OCI-LY3 (cell line): ENCODE results near the gene BOC.

Source experiments
- H2AFZ ChIP-seq: fragments of 200-600, 300-600 bp; shearing (Covaris generic); 2 replicates; pipeline ENCODE4 v1.6.0; 2014; ENCODE audit warnings: antibody characterized with exemption, low read depth, low read length
- H3K27ac ChIP-seq: fragments of 200-600, 300-600 bp; sonication (generic); 2 replicates; pipeline ENCODE4 v1.5.1; 2014; ENCODE audit warnings: mild to moderate bottlenecking, low read length, moderate library complexity, mixed read lengths
- H3K27me3 ChIP-seq: fragments of 200-600, 300-600 bp; sonication (generic); 2 replicates; pipeline ENCODE4 v1.6.1; 2014; ENCODE audit warnings: low read depth, low read length, mixed read lengths
- H3K36me3 ChIP-seq: fragments of 200-600, 300-600 bp; sonication (generic); replicated peaks from 2 replicates; pipeline ENCODE3; 2014; ENCODE audit warnings: low read depth, low read length, mixed read lengths
- H3K4me1 ChIP-seq: fragments of 300-600, 200-600 bp; sonication (generic); 2 replicates; pipeline ENCODE4 v1.6.1; 2014; ENCODE audit warnings: low read length, mixed read lengths
- H3K4me2 ChIP-seq: fragments of 200-600, 300-600 bp; sonication (generic); 2 replicates; pipeline ENCODE4 v1.6.1; 2014; ENCODE audit warnings: low read length, mixed read lengths
- H3K4me3 ChIP-seq: fragments of 300-600, 200-600 bp; sonication (generic); 2 replicates; pipeline ENCODE4 v1.5.1; 2014; ENCODE audit warnings: antibody characterized with exemption, mild to moderate bottlenecking, low read length, moderate library complexity
- H3K79me2 ChIP-seq: fragments of 300-600, 200-600 bp; shearing (Covaris generic); 2 replicates; pipeline ENCODE4 v1.6.1; 2014; ENCODE audit warnings: mild to moderate bottlenecking, low read length, mixed read lengths
- H3K9ac ChIP-seq: fragments of 300-600, 200-600 bp; shearing (Covaris generic); 2 replicates; pipeline ENCODE4 v1.6.0; 2014; ENCODE audit warnings: mild to moderate bottlenecking, low read length, moderate library complexity
- H3K9me3 ChIP-seq: fragments of 200-600, 300-600 bp; shearing (Covaris generic); 2 replicates; pipeline ENCODE4 v1.6.1; 2014; ENCODE audit warnings: low read length, mixed read lengths; ENCODE audit not compliant: insufficient read depth
- H4K20me1 ChIP-seq: fragments of 200-600, 300-600 bp; sonication (generic); 2 replicates; pipeline ENCODE4 v1.6.1; 2016; ENCODE audit warnings: low read length, mixed read lengths; ENCODE audit not compliant: insufficient read depth
- CTCF ChIP-seq: fragments of 200-600, 300-600 bp; sonication (generic); IDR thresholded peaks from 2 replicates; pipeline ENCODE4 v1.5.1; 2014; ENCODE audit warnings: antibody characterized with exemption, low read length, low read depth
- EZH2phosphoT487 ChIP-seq: fragments of 200-600 bp; shearing (Covaris generic); IDR thresholded peaks from 2 replicates; pipeline ENCODE4 v1.6.1; 2018; ENCODE audit warnings: antibody characterized with exemption, mixed run types, low read depth

BOC gene

GRCh38 chr3:113216393-113216792 is 5.0 kb downstream of the BOC start:
- Histone ChIP-seq H3K79me2 (no peaks in the 10 kb centered on the region), H2AFZ (no peak overlapping the region)

GRCh38 chr3:113218011-113218680 is 6.8 kb downstream of the BOC start:
- Histone ChIP-seq H3K9ac (no peak overlapping the region), H4K20me1 (no peaks in the 10 kb centered on the region), H3K4me3 (no peak overlapping the region), H3K27me3 (no peaks in the 10 kb centered on the region), H3K27ac (no peak overlapping the region), H3K79me2 (no peaks in the 10 kb centered on the region), H2AFZ (no peak overlapping the region), H3K4me1 (no peaks in the 10 kb centered on the region), H3K4me2 (no peak overlapping the region), H3K36me3 (no peaks in the 10 kb centered on the region), H3K9me3 (no peaks in the 10 kb centered on the region)
- TF ChIP-seq CTCF (no peak), EZH2phosphoT487 (no peak)

More at GRCh38 chr3:113216393-113216792, 5.0 kb downstream of the BOC start:
- Histone ChIP-seq H3K27ac (no peak overlapping the region), H3K4me2 (no peak overlapping the region), H3K36me3 (no peaks in the 10 kb centered on the region), H3K4me1 (no peaks in the 10 kb centered on the region), H3K9ac (no peak overlapping the region), H3K27me3 (no peaks in the 10 kb centered on the region), H3K4me3 (no peak overlapping the region), H4K20me1 (no peaks in the 10 kb centered on the region), H3K9me3 (no peaks in the 10 kb centered on the region)
- TF ChIP-seq EZH2phosphoT487 (no peak), CTCF (no peak)

- no peak overlapping the region for H3K27ac ChIP-seq
- TF ChIP-seq CTCF (no peak), EZH2phosphoT487 (no peak)
- H3K9ac ChIP-seq = no peak overlapping the region
Measured at GRCh38 chr3:113218681-113219045, 7.3 kb downstream of the BOC start.

GRCh38 chr3:113219605-113220300 is 8.4 kb downstream of the BOC start:
- no peaks in the 10 kb centered on the region for H3K4me1 ChIP-seq
- TF ChIP-seq EZH2phosphoT487 (no peak), CTCF (no peak)
- no peaks in the 10 kb centered on the region for H3K9me3 ChIP-seq

More at GRCh38 chr3:113218681-113219045, 7.3 kb downstream of the BOC start:
- H3K4me1 ChIP-seq = no peaks in the 10 kb centered on the region
- no peaks in the 10 kb centered on the region for H3K9me3 ChIP-seq
- H3K36me3 ChIP-seq = no peaks in the 10 kb centered on the region
- no peaks in the 10 kb centered on the region for H3K79me2 ChIP-seq
- H3K27me3 ChIP-seq = no peaks in the 10 kb centered on the region
- H3K4me2 ChIP-seq = no peak overlapping the region
- H3K4me3 ChIP-seq = no peak overlapping the region
- no peaks in the 10 kb centered on the region for H4K20me1 ChIP-seq
- no peak overlapping the region for H2AFZ ChIP-seq

More at GRCh38 chr3:113219605-113220300, 8.4 kb downstream of the BOC start:
- Histone ChIP-seq H3K4me3 (no peak overlapping the region), H3K9ac (no peak overlapping the region), H3K27me3 (no peaks in the 10 kb centered on the region), H4K20me1 (no peaks in the 10 kb centered on the region), H3K36me3 (no peaks in the 10 kb centered on the region), H3K79me2 (no peaks in the 10 kb centered on the region), H2AFZ (no peak overlapping the region), H3K27ac (no peak overlapping the region), H3K4me2 (no peak overlapping the region)
